ENCODE results near the gene MTERF4.

The MTERF4 gene

DNA sequence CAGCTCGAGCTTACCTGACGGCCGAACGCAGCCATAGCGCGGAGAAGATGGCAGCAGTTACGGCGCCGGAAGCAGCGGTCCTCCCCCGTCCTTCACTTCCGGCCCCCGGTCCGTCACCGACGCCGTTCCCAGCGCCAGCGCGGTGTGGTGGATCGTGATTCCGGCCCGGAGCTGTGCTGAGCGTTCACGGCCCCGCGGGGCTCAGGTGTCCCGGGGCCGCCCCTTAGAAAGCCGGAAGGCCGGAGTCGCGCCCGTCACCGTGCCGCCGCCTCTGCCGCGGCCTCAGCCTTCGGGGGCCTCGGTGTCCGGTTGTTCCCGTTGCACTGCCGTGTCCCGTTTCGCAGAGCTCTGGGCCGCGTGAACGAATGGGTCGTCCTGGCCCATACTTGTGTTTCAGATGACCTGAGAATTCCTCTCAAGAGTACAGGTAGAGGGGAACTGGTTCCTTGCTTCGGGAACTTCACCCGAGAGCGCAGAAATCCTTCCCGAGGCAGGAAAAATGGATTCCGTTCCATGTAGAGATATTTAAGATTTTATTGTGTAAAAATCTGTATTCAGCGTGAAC is at the start of gene MTERF4:
TSS of gene MTERF4 (minus strand) at position 49 of the 565 bp plus-strand sequence. CDS start at position 35, 14 bp downstream.
- TF ChIP-seq, protein P1, sequence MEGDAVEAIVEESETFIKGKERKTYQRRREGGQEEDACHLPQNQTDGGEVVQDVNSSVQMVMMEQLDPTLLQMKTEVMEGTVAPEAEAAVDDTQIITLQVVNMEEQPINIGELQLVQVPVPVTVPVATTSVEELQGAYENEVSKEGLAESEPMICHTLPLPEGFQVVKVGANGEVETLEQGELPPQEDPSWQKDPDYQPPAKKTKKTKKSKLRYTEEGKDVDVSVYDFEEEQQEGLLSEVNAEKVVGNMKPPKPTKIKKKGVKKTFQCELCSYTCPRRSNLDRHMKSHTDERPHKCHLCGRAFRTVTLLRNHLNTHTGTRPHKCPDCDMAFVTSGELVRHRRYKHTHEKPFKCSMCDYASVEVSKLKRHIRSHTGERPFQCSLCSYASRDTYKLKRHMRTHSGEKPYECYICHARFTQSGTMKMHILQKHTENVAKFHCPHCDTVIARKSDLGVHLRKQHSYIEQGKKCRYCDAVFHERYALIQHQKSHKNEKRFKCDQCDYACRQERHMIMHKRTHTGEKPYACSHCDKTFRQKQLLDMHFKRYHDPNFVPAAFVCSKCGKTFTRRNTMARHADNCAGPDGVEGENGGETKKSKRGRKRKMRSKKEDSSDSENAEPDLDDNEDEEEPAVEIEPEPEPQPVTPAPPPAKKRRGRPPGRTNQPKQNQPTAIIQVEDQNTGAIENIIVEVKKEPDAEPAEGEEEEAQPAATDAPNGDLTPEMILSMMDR (IDR thresholded peaks at IDR 0.05; ENCODE audit: low read depth, low read length, missing control alignments): no peak
- Histone ChIP-seq H3K27me3 (replicated peaks) (no peaks in the 10 kb centered on the region), H3K27ac (peak within 1 kb of the TSS; percentile 55), H3K4me3 (ENCODE audit: low read depth, low read length) (peak within 1 kb of the TSS; percentile 92), H3K36me3 (replicated peaks) (peaks cover 2% of the 10 kb centered on the region)
- in situ Hi-C loops (cut with HindIII; ENCODE audit: low pct_ligation_motif_present, low sequenced_read_pairs): no loop called here
- peak; percentile 68 for DNase-seq

DNA sequence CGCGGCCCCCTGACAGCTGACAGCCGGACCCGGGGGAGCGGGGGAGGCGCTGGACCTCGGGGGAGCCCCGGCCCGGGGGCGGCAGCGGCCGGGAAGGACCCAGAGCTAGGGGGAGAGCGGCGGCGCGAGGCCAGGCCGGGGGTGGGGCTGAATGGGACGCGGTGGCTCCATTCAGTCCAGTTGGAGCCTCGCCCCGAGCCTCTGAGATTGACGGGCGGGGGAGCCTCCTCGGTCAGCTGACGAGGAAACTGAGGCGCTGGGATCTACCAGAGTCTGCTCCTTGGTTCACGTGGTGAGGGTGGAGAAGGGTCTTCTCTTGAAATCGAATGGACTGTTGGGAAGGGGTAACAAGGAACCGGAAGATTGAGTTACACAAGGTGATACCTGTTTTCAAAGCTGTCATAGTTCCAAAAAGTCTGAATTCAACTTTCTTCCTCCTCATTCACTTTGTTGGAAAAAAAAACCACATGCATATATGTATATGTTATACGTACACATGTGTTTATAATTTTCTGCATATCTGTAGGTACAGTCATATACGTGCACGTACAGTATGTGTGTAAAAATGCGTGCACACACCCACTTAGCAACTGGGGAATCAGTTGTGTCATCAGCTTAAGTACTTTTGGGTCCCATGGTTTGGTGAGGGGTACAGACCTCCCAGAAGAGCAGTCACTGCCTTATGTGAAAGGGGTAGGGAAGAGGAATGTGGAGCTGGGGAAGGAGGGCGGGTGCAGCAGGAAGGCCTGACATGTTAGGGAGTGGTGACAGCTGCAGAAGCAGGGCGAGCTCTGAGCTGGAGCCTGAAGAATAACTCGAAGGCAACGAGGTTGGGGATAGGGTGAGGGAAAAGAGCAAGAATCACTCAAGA is 48.8 kb upstream of the MTERF4 start:
- Histone ChIP-seq H3K27ac (peak overlapping the region; percentile 52), H3K27me3 (replicated peaks) (no peaks in the 10 kb centered on the region), H3K4me3 (ENCODE audit: low read depth, low read length) (peak overlapping the region; percentile 83), H3K36me3 (replicated peaks) (no peaks in the 10 kb centered on the region)
- TF ChIP-seq, protein P1 (IDR thresholded peaks at IDR 0.05; ENCODE audit: low read depth, low read length, missing control alignments): no peak
- in situ Hi-C loops (cut with HindIII; ENCODE audit: low pct_ligation_motif_present, low sequenced_read_pairs): no loop called here
- no peak for DNase-seq

- TF ChIP-seq, protein P1 (IDR thresholded peaks at IDR 0.05; ENCODE audit: low read depth, low read length, missing control alignments): no peak
- H3K4me3 ChIP-seq (ENCODE audit: low read depth, low read length): peak within 1 kb of the TSS; percentile 83
- peak within 1 kb of the TSS; percentile 52 for H3K27ac ChIP-seq
- in situ Hi-C loops (cut with HindIII; ENCODE audit: low pct_ligation_motif_present, low sequenced_read_pairs): no loop called here
- peak; percentile 89 for DNase-seq
- H3K27me3 ChIP-seq (replicated peaks): no peaks in the 10 kb centered on the region
- no peaks in the 10 kb centered on the region for H3K36me3 ChIP-seq (replicated peaks)
These were observed 48.0 kb upstream of the MTERF4 start, which contains the start of gene PPP1R7 for GRCh38 chr2:241149925-241150659. TSS of gene PPP1R7 (plus strand) at chr2:241150467. CDS start at chr2:241150496, 29 bp downstream.

- no peaks in the 10 kb centered on the region for H3K27me3 ChIP-seq (replicated peaks)
- in situ Hi-C loops (cut with HindIII; ENCODE audit: low pct_ligation_motif_present, low sequenced_read_pairs): no loop called here
- no peak for DNase-seq
- H3K36me3 ChIP-seq (replicated peaks): no peaks in the 10 kb centered on the region
- TF ChIP-seq, protein P1 (IDR thresholded peaks at IDR 0.05; ENCODE audit: low read depth, low read length, missing control alignments): no peak
- peak overlapping the region; percentile 83 for H3K4me3 ChIP-seq (ENCODE audit: low read depth, low read length)
- H3K27ac ChIP-seq: no peak overlapping the region
These were observed 47.5 kb upstream of the MTERF4 start for GRCh38 chr2:241149675-241149924.

- in situ Hi-C loops (cut with HindIII; ENCODE audit: low pct_ligation_motif_present, low sequenced_read_pairs): no loop called here
- Histone ChIP-seq H3K27ac (no peak within 1 kb of the TSS), H3K4me3 (ENCODE audit: low read depth, low read length) (peak within 1 kb of the TSS; percentile 83), H3K27me3 (replicated peaks) (no peaks in the 10 kb centered on the region), H3K36me3 (replicated peaks) (no peaks in the 10 kb centered on the region)
- TF ChIP-seq, protein P1 (IDR thresholded peaks at IDR 0.05; ENCODE audit: low read depth, low read length, missing control alignments): no peak
- DNase-seq: peak; percentile 93
These were observed 47.0 kb upstream of the MTERF4 start, which contains the start of gene PASK for GRCh38 chr2:241148891-241149674. TSS of gene PASK (minus strand) at chr2:241149472. CDS start at chr2:241143032, 6,440 bp downstream.

Measured in brain microvascular endothelial cell (primary cell).